Astrocyte of the cerebellum (primary cell): ENCODE results near the gene RPL22.

Source experiments
- DNase-seq: peaks from one replicate; pipeline ENCODE4 v3.0.0-alpha.2; 2011; ENCODE audit warnings: low read depth
- H3K4me3 ChIP-seq: 2 replicates; pipeline ENCODE4 v1.5.1; 2011; ENCODE audit warnings: mild to moderate bottlenecking, low read depth, low read length, moderate library complexity
- CTCF ChIP-seq: IDR thresholded peaks from 2 replicates; pipeline ENCODE4 v1.5.1; 2012; ENCODE audit warnings: low read length, low read depth, moderate library complexity, mild to moderate bottlenecking; ENCODE audit errors: missing control alignments
- in situ Hi-C: cut with HindIII; loops from 2 replicates; pipeline ENCODE4 v1.10.0; 2017; ENCODE audit warnings: low sequenced_read_pairs

Gene RPL22

GRCh38 chr1:6218375-6219164, 19.2 kb upstream of the RPL22 start:
- DNase-seq, result no peak
- in situ Hi-C loops, result no loop called here
- H3K4me3 ChIP-seq, result no peak overlapping the region
- TF ChIP-seq CTCF, result no peak

- TF ChIP-seq CTCF, result no peak
- DNase-seq, result no peak
- in situ Hi-C loops, result no loop called here
- H3K4me3 ChIP-seq, result no peak overlapping the region
Measured at GRCh38 chr1:6212193-6212959, 13.0 kb upstream of the RPL22 start.

- in situ Hi-C loops, result no loop called here
- DNase-seq, result no peak
- no peak for TF ChIP-seq CTCF
- H3K4me3 ChIP-seq, result no peak overlapping the region
Measured at GRCh38 chr1:6211731-6212130, 12.3 kb upstream of the RPL22 start.

GRCh38 chr1:6210591-6211355, 11.4 kb upstream of the RPL22 start:
- no peak for TF ChIP-seq CTCF
- no peak overlapping the region for H3K4me3 ChIP-seq
- DNase-seq, result no peak
- in situ Hi-C loops, result no loop called here

GRCh38 chr1:6209661-6210580, 10.5 kb upstream of the RPL22 start:
- H3K4me3 ChIP-seq, result peak overlapping the region; percentile 25
- in situ Hi-C loops, result no loop called here
- TF ChIP-seq CTCF, result no peak
- DNase-seq, result no peak
